Parathyroid adenoma (tissue), 2 donors: ENCODE measurements around the gene HDC.

ENCODE experiments used
- H2AFZ ChIP-seq: fragments of 300-600 bp; sonication (generic); one replicate; pipeline ENCODE4 v1.7.0; 2017; ENCODE audit warnings: antibody characterized with exemption, mild to moderate bottlenecking
- H3K27ac ChIP-seq: fragments of 300-600 bp; sonication (generic); one replicate; pipeline ENCODE4 v1.7.0; 2017
- H3K27me3 ChIP-seq: fragments of 300-600 bp; sonication (generic); one replicate; pipeline ENCODE4 v1.7.0; 2017; ENCODE audit warnings: low read length; ENCODE audit not compliant: control insufficient read depth, insufficient read depth
- H3K36me3 ChIP-seq: fragments of 300-600 bp; sonication (generic); one replicate; pipeline ENCODE4 v1.7.0; 2017; ENCODE audit warnings: low read length; ENCODE audit not compliant: control insufficient read depth, insufficient read depth
- H3K4me1 ChIP-seq: fragments of 300-600 bp; sonication (generic); one replicate; pipeline ENCODE4 v1.7.0; 2017; ENCODE audit warnings: control low read depth
- H3K4me2 ChIP-seq: fragments of 300-600 bp; sonication (generic); one replicate; pipeline ENCODE4 v1.7.0; 2017; ENCODE audit warnings: low read length
- H3K4me3 ChIP-seq: fragments of 300-600 bp; sonication (generic); one replicate; pipeline ENCODE4 v1.7.0; 2017; ENCODE audit warnings: low read depth, low read length
- H3K79me2 ChIP-seq: fragments of 300-600 bp; sonication (generic); one replicate; pipeline ENCODE4 v1.7.0; 2017; ENCODE audit warnings: control low read depth
- H3K9ac ChIP-seq: fragments of 300-600 bp; sonication (generic); one replicate; pipeline ENCODE4 v1.7.0; 2017; ENCODE audit warnings: mild to moderate bottlenecking
- H3K9me3 ChIP-seq: fragments of 300-600 bp; sonication (generic); one replicate; pipeline ENCODE4 v1.7.0; 2017; ENCODE audit warnings: low read length; ENCODE audit not compliant: control insufficient read depth
- CTCF ChIP-seq: fragments of 300-600 bp; sonication (generic); IDR thresholded peaks from one replicate; pipeline ENCODE4 v1.7.0; 2017; ENCODE audit warnings: antibody characterized with exemption, mild to moderate bottlenecking
- donor health status: primary hyperparathyroidism.

HDC gene

GRCh38 chr15:50227076-50227475 is 38.5 kb downstream of the HDC start:
- Histone ChIP-seq H3K4me1 (no peaks in the 10 kb centered on the region), H3K9ac (no peak overlapping the region), H3K4me2 (no peak overlapping the region), H2AFZ (no peak overlapping the region), H3K9me3 (no peaks in the 10 kb centered on the region), H3K79me2 (no peaks in the 10 kb centered on the region), H3K36me3 (no peaks in the 10 kb centered on the region), H3K4me3 (no peak overlapping the region), H3K27ac (no peak overlapping the region), H3K27me3 (no peaks in the 10 kb centered on the region)
- no peak for TF ChIP-seq CTCF

GRCh38 chr15:50225938-50226337 is 39.6 kb downstream of the HDC start:
- no peak overlapping the region for H3K4me3 ChIP-seq
- no peaks in the 10 kb centered on the region for H3K79me2 ChIP-seq

GRCh38 chr15:50225057-50225456 is 40.5 kb downstream of the HDC start:
- Histone ChIP-seq H3K4me1 (no peaks in the 10 kb centered on the region), H3K36me3 (no peaks in the 10 kb centered on the region), H3K27ac (no peak overlapping the region), H3K4me3 (no peak overlapping the region), H3K9ac (no peak overlapping the region), H3K27me3 (no peaks in the 10 kb centered on the region), H2AFZ (no peak overlapping the region), H3K79me2 (no peaks in the 10 kb centered on the region), H3K9me3 (no peaks in the 10 kb centered on the region), H3K4me2 (no peak overlapping the region)
- TF ChIP-seq CTCF, result no peak

More at GRCh38 chr15:50225938-50226337, 39.6 kb downstream of the HDC start:
- H3K9ac ChIP-seq, result no peak overlapping the region
- H3K27me3 ChIP-seq, result no peaks in the 10 kb centered on the region
- no peak overlapping the region for H2AFZ ChIP-seq
- H3K36me3 ChIP-seq, result no peaks in the 10 kb centered on the region
- H3K9me3 ChIP-seq, result no peaks in the 10 kb centered on the region
- no peak overlapping the region for H3K27ac ChIP-seq
- no peaks in the 10 kb centered on the region for H3K4me1 ChIP-seq
- H3K4me2 ChIP-seq, result no peak overlapping the region
- no peak for TF ChIP-seq CTCF

GRCh38 chr15:50224606-50225005 is 40.9 kb downstream of the HDC start:
- no peaks in the 10 kb centered on the region for H3K27me3 ChIP-seq
- H2AFZ ChIP-seq, result no peak overlapping the region
- no peaks in the 10 kb centered on the region for H3K36me3 ChIP-seq
- no peak for TF ChIP-seq CTCF
- no peaks in the 10 kb centered on the region for H3K9me3 ChIP-seq
- no peak overlapping the region for H3K27ac ChIP-seq
- H3K79me2 ChIP-seq, result no peaks in the 10 kb centered on the region
- no peak overlapping the region for H3K4me2 ChIP-seq
- H3K4me1 ChIP-seq, result no peaks in the 10 kb centered on the region
- H3K4me3 ChIP-seq, result no peak overlapping the region
- no peak overlapping the region for H3K9ac ChIP-seq

GRCh38 chr15:50222181-50222580 is 43.3 kb downstream of the HDC start:
- no peak overlapping the region for H3K9ac ChIP-seq
- no peak for TF ChIP-seq CTCF
- H3K36me3 ChIP-seq, result no peaks in the 10 kb centered on the region
- no peaks in the 10 kb centered on the region for H3K79me2 ChIP-seq
- H3K4me3 ChIP-seq, result no peak overlapping the region
- no peaks in the 10 kb centered on the region for H3K9me3 ChIP-seq
- no peaks in the 10 kb centered on the region for H3K27me3 ChIP-seq
- no peak overlapping the region for H3K4me2 ChIP-seq
- H2AFZ ChIP-seq, result no peak overlapping the region
- no peaks in the 10 kb centered on the region for H3K4me1 ChIP-seq
- H3K27ac ChIP-seq, result no peak overlapping the region
